ENCODE measurements around the gene ADAMTSL2.

GRCh38 chr9:133524679-133525228, 9.8 kb upstream of the ADAMTSL2 start, which contains the start of gene MYMK:
- no peak for TF ChIP-seq TAF1 (IDR thresholded peaks at IDR 0.05; ENCODE audit: low read depth)
- TF ChIP-seq, protein P1, sequence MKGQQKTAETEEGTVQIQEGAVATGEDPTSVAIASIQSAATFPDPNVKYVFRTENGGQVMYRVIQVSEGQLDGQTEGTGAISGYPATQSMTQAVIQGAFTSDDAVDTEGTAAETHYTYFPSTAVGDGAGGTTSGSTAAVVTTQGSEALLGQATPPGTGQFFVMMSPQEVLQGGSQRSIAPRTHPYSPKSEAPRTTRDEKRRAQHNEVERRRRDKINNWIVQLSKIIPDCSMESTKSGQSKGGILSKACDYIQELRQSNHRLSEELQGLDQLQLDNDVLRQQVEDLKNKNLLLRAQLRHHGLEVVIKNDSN (IDR thresholded peaks at IDR 0.05): no peak
